Astrocyte (in vitro differentiated cells and primary cell): ENCODE measurements around the gene FAM222B. TPM values are rescaled to one million over a fixed set of nuclear protein-coding genes. Genes with fewer than 3 reads are reported as not detected.

ENCODE experiments used
- DNase-seq: peaks from one replicate; pipeline ENCODE4 v3.0.0-alpha.2; 2010; ENCODE audit warnings: low read depth
- FAIRE-seq: peaks from 2 replicates; lab custom pipeline; 2011; peaks lifted over from hg19 to GRCh38; lab: Jason Lieb, UNC
- H2AFZ ChIP-seq: 2 replicates; pipeline ENCODE4 v1.6.0; 2012; ENCODE audit warnings: low read depth, low read length, inconsistent platforms
- H3K27ac ChIP-seq: 2 replicates; pipeline ENCODE4 v1.5.1; 2011; ENCODE audit warnings: low read depth, low read length, inconsistent platforms
- H3K27me3 ChIP-seq: 2 replicates; pipeline ENCODE4 v1.6.0; 2011; ENCODE audit warnings: low read length, inconsistent platforms; ENCODE audit not compliant: insufficient read depth
- H3K36me3 ChIP-seq: 2 replicates; pipeline ENCODE4 v1.5.1; 2011; ENCODE audit warnings: low read length, inconsistent platforms; ENCODE audit not compliant: insufficient read depth
- H3K4me1 ChIP-seq: 2 replicates; pipeline ENCODE4 v1.5.1; 2011; ENCODE audit warnings: low read length, inconsistent platforms; ENCODE audit not compliant: insufficient read depth
- H3K4me2 ChIP-seq: 2 replicates; pipeline ENCODE4 v1.6.0; 2012; ENCODE audit warnings: low read length, inconsistent platforms
- H3K4me3 ChIP-seq: 2 replicates; pipeline ENCODE4 v1.5.1; 2011; ENCODE audit warnings: low read depth, mild to moderate bottlenecking, low read length, inconsistent platforms; ENCODE audit not compliant: insufficient read depth
- H3K79me2 ChIP-seq: 2 replicates; pipeline ENCODE4 v1.6.0; 2012; ENCODE audit warnings: mild to moderate bottlenecking, low read length, inconsistent platforms; ENCODE audit not compliant: insufficient read depth
- H3K9ac ChIP-seq: 2 replicates; pipeline ENCODE4 v1.6.0; 2012; ENCODE audit warnings: mild to moderate bottlenecking, low read length, inconsistent platforms
- H3K9me3 ChIP-seq: 2 replicates; pipeline ENCODE4 v1.5.1; 2012; ENCODE audit warnings: low read depth, mild to moderate bottlenecking, low read length, inconsistent platforms; ENCODE audit not compliant: insufficient read depth
- H4K20me1 ChIP-seq: 2 replicates; pipeline ENCODE4 v1.6.0; 2012; ENCODE audit warnings: low read length, inconsistent platforms; ENCODE audit not compliant: insufficient read depth
- H3K27ac Mint-ChIP-seq: one replicate; pipeline ENCODE4 v1.8.0; 2021; ENCODE audit warnings: mild to moderate bottlenecking, mixed read lengths; ENCODE audit not compliant: unreplicated experiment
- H3K27me3 Mint-ChIP-seq: one replicate; pipeline ENCODE4 v1.8.0; 2021; ENCODE audit warnings: low read depth, mixed read lengths; ENCODE audit not compliant: unreplicated experiment
- H3K36me3 Mint-ChIP-seq: one replicate; pipeline ENCODE4 v1.8.0; 2021; ENCODE audit warnings: low read depth, mixed read lengths; ENCODE audit not compliant: unreplicated experiment
- H3K4me1 Mint-ChIP-seq: one replicate; pipeline ENCODE4 v1.8.0; 2021; ENCODE audit warnings: low read depth, mixed read lengths; ENCODE audit not compliant: unreplicated experiment
- H3K4me3 Mint-ChIP-seq: one replicate; pipeline ENCODE4 v1.8.0; 2021; ENCODE audit warnings: mild to moderate bottlenecking, moderate library complexity, mixed read lengths; ENCODE audit not compliant: unreplicated experiment
- H3K9me3 Mint-ChIP-seq: one replicate; pipeline ENCODE4 v1.8.0; 2021; ENCODE audit warnings: mild to moderate bottlenecking, mixed read lengths; ENCODE audit not compliant: unreplicated experiment
- CTCF ChIP-seq: IDR thresholded peaks from 2 replicates; pipeline ENCODE4 v1.5.1; 2011; ENCODE audit warnings: low read depth, mild to moderate bottlenecking, inconsistent platforms, low read length, moderate library complexity; ENCODE audit not compliant: insufficient read depth
- EZH2 ChIP-seq: IDR thresholded peaks from 2 replicates; pipeline ENCODE4 v1.6.1; 2012; ENCODE audit warnings: mild to moderate bottlenecking, low read length, inconsistent platforms; ENCODE audit not compliant: insufficient read depth
- total RNA-seq: library from RNA; stranded (reverse); gene quantifications from 2 replicates; pipeline ENCODE4 v1.2.1, GENCODE V29; 2021

FAM222B gene
- total RNA-seq, 1 donor from 2014 or later: 53.0 TPM

GRCh38 chr17:28751600-28752366 is 90.8 kb downstream of the FAM222B start:
- no peak overlapping the region for H3K9ac ChIP-seq
- Mint-ChIP-seq H3K27ac (no peak overlapping the region), H3K4me1 (peaks cover 13% of the 10 kb centered on the region), H3K4me3 (no peak overlapping the region), H3K36me3 (peaks cover 15% of the 10 kb centered on the region), H3K27me3 (no peaks in the 10 kb centered on the region), H3K9me3 (no peaks in the 10 kb centered on the region)
- H3K36me3 ChIP-seq: peaks cover 23% of the 10 kb centered on the region
- TF ChIP-seq EZH2 (no peak), CTCF (no peak)
- H3K4me2 ChIP-seq: no peak overlapping the region
- no peak overlapping the region for H2AFZ ChIP-seq
- DNase-seq (no peak), FAIRE-seq (no peak)
- peaks cover 77% of the 10 kb centered on the region for H4K20me1 ChIP-seq
- H3K4me1 ChIP-seq: peaks cover 9% of the 10 kb centered on the region
- no peak overlapping the region for H3K4me3 ChIP-seq
- no peaks in the 10 kb centered on the region for H3K9me3 ChIP-seq
- peaks cover 41% of the 10 kb centered on the region for H3K79me2 ChIP-seq
- no peaks in the 10 kb centered on the region for H3K27me3 ChIP-seq
- no peak overlapping the region for H3K27ac ChIP-seq

- Histone ChIP-seq H3K4me3 (no peak overlapping the region), H3K9ac (peak overlapping the region; percentile 37), H2AFZ (no peak overlapping the region), H3K9me3 (no peaks in the 10 kb centered on the region), H3K79me2 (peaks cover 55% of the 10 kb centered on the region), H3K36me3 (peaks cover 23% of the 10 kb centered on the region), H4K20me1 (peaks cover 77% of the 10 kb centered on the region), H3K4me1 (peaks cover 22% of the 10 kb centered on the region), H3K27me3 (no peaks in the 10 kb centered on the region), H3K27ac (peak overlapping the region; percentile 5), H3K4me2 (peak overlapping the region; percentile 16)
- Mint-ChIP-seq H3K36me3 (peaks cover 11% of the 10 kb centered on the region), H3K27ac (peak overlapping the region; percentile 87), H3K9me3 (no peaks in the 10 kb centered on the region), H3K4me1 (peaks cover 10% of the 10 kb centered on the region), H3K4me3 (peak overlapping the region; percentile 23), H3K27me3 (no peaks in the 10 kb centered on the region)
- no peak for TF ChIP-seq EZH2
- TF ChIP-seq CTCF: peak; percentile 99
- DNase-seq (peak; percentile 74), FAIRE-seq (no peak)
Observed at GRCh38 chr17:28750178-28751047, 92.2 kb downstream of the FAM222B start.
